ENCODE data around the gene COL26A1. TPM values are rescaled to one million over a fixed set of nuclear protein-coding genes. Genes with fewer than 3 reads are reported as not detected.

Gene COL26A1
- total RNA-seq, 1 donor from 2014 or later: 0.09 TPM

- intact Hi-C loops (cut with DNase I): no loop called here
- ATAC-seq (no peak), DNase-seq (ENCODE audit: low spot score) (no peak)
Measured at GRCh38 chr7:101367676-101368075, 5.0 kb downstream of the COL26A1 start.

GRCh38 chr7:101368422-101369165 lies 5.9 kb downstream of the COL26A1 start:
- intact Hi-C loops (cut with DNase I): no loop called here
- DNase-seq (ENCODE audit: low spot score): no peak
- no peak for ATAC-seq

- ATAC-seq (no peak), DNase-seq (ENCODE audit: low spot score) (no peak)
- intact Hi-C loops (cut with DNase I): no loop called here
Measured at GRCh38 chr7:101370836-101371235, 8.2 kb downstream of the COL26A1 start.

GRCh38 chr7:101373812-101374614 lies 11.3 kb downstream of the COL26A1 start:
- DNase-seq (ENCODE audit: low spot score) (no peak), ATAC-seq (peak; percentile 42)
- intact Hi-C loops (cut with DNase I): no loop called here

GRCh38 chr7:101374990-101375389 lies 12.3 kb downstream of the COL26A1 start:
- ATAC-seq (no peak), DNase-seq (ENCODE audit: low spot score) (no peak)
- intact Hi-C loops (cut with DNase I): no loop called here

GRCh38 chr7:101376601-101377000 lies 13.9 kb downstream of the COL26A1 start:
- intact Hi-C loops (cut with DNase I): no loop called here
- DNase-seq (ENCODE audit: low spot score): no peak
- no peak for ATAC-seq

- DNase-seq (ENCODE audit: low spot score) (no peak), ATAC-seq (no peak)
- intact Hi-C loops (cut with DNase I): no loop called here
Measured at GRCh38 chr7:101377189-101377736, 14.6 kb downstream of the COL26A1 start.

GRCh38 chr7:101378751-101379174 lies 16.1 kb downstream of the COL26A1 start:
- DNase-seq (ENCODE audit: low spot score) (no peak), ATAC-seq (no peak)
- intact Hi-C loops (cut with DNase I): no loop called here

- ATAC-seq (no peak), DNase-seq (ENCODE audit: low spot score) (no peak)
- intact Hi-C loops (cut with DNase I): no loop called here
Measured at GRCh38 chr7:101379302-101379701, 16.6 kb downstream of the COL26A1 start.

- intact Hi-C loops (cut with DNase I): no loop called here
- ATAC-seq (no peak), DNase-seq (ENCODE audit: low spot score) (no peak)
Measured at GRCh38 chr7:101381549-101382111, 19.0 kb downstream of the COL26A1 start.

- no peak for DNase-seq (ENCODE audit: low spot score)
- no peak for ATAC-seq
- intact Hi-C loops (cut with DNase I): no loop called here
Measured at GRCh38 chr7:101382937-101383336, 20.3 kb downstream of the COL26A1 start.

GRCh38 chr7:101386177-101386557 lies 23.5 kb downstream of the COL26A1 start:
- DNase-seq (ENCODE audit: low spot score) (no peak), ATAC-seq (no peak)
- intact Hi-C loops (cut with DNase I): no loop called here

GRCh38 chr7:101386558-101387231 lies 24.0 kb downstream of the COL26A1 start:
- peak; percentile 89 for ATAC-seq
- intact Hi-C loops (cut with DNase I): no loop called here

GRCh38 chr7:101390901-101391301 lies 28.2 kb downstream of the COL26A1 start:
- peak; percentile 90 for ATAC-seq
- intact Hi-C loops (cut with DNase I): no loop called here
- peak; percentile 69 for DNase-seq (ENCODE audit: low spot score)

More at GRCh38 chr7:101386558-101387231, 24.0 kb downstream of the COL26A1 start:
- DNase-seq (ENCODE audit: low spot score): peak; percentile 70

GRCh38 chr7:101391991-101392390 lies 29.3 kb downstream of the COL26A1 start:
- intact Hi-C loops (cut with DNase I): no loop called here
- ATAC-seq: no peak
- DNase-seq (ENCODE audit: low spot score): no peak

GRCh38 chr7:101393865-101394264 lies 31.2 kb downstream of the COL26A1 start:
- DNase-seq (ENCODE audit: low spot score): no peak
- intact Hi-C loops (cut with DNase I): no loop called here

GRCh38 chr7:101395376-101395775 lies 32.7 kb downstream of the COL26A1 start:
- no peak for DNase-seq (ENCODE audit: low spot score)
- intact Hi-C loops (cut with DNase I): no loop called here
- no peak for ATAC-seq

More at GRCh38 chr7:101393865-101394264, 31.2 kb downstream of the COL26A1 start:
- ATAC-seq: no peak

GRCh38 chr7:101397243-101397642 lies 34.6 kb downstream of the COL26A1 start:
- ATAC-seq: no peak
- intact Hi-C loops (cut with DNase I): no loop called here
- no peak for DNase-seq (ENCODE audit: low spot score)

- intact Hi-C loops (cut with DNase I): no loop called here
- ATAC-seq: no peak
- DNase-seq (ENCODE audit: low spot score): no peak
Measured at GRCh38 chr7:101397770-101398324, 35.2 kb downstream of the COL26A1 start.

Measured in sciatic nerve (tissue), 2 donors.